GM23248 (cell line): ENCODE data around the gene BICRA. TPM values are rescaled to one million over a fixed set of nuclear protein-coding genes. Genes with fewer than 3 reads are reported as not detected.

ENCODE experiments used
- DNase-seq: peaks from one replicate; pipeline ENCODE4 v3.0.0-alpha.2; 2015
- H2AFZ ChIP-seq: fragments of 200-600 bp; sonication (generic); 2 replicates; pipeline ENCODE4 v1.6.1; 2016; ENCODE audit warnings: antibody characterized with exemption
- H3F3A ChIP-seq: fragments of 200-600 bp; sonication (generic); 2 replicates; pipeline ENCODE4 v1.6.1; 2016; ENCODE audit warnings: mild to moderate bottlenecking, antibody characterized with exemption, mixed run types; ENCODE audit not compliant: insufficient read depth
- H3K27ac ChIP-seq: fragments of 200-600 bp; sonication (generic); 2 replicates; pipeline ENCODE4 v1.5.1; 2016; ENCODE audit warnings: mild to moderate bottlenecking
- H3K27me3 ChIP-seq: fragments of 200-600 bp; sonication (generic); replicated peaks from 2 replicates; pipeline ENCODE4 v1.6.1; 2016; ENCODE audit warnings: mild to moderate bottlenecking; ENCODE audit not compliant: insufficient read depth
- H3K36me3 ChIP-seq: fragments of 200-600 bp; sonication (generic); 2 replicates; pipeline ENCODE4 v1.6.1; 2016; ENCODE audit warnings: low read depth, mild to moderate bottlenecking
- H3K4me1 ChIP-seq: fragments of 200-600 bp; sonication (generic); 2 replicates; pipeline ENCODE4 v1.6.1; 2016; ENCODE audit warnings: mild to moderate bottlenecking; ENCODE audit not compliant: insufficient read depth
- H3K4me2 ChIP-seq: fragments of 200-600 bp; sonication (generic); one replicate; pipeline ENCODE4 v1.6.1; 2016; ENCODE audit warnings: mild to moderate bottlenecking; ENCODE audit not compliant: unreplicated experiment
- H3K4me3 ChIP-seq: fragments of 200-600 bp; sonication (generic); 2 replicates; pipeline ENCODE4 v1.5.1; 2016; ENCODE audit warnings: mild to moderate bottlenecking
- H3K79me2 ChIP-seq: fragments of 200-600 bp; sonication (generic); 2 replicates; pipeline ENCODE4 v1.6.1; 2016; ENCODE audit warnings: mild to moderate bottlenecking; ENCODE audit not compliant: insufficient read depth
- H3K9ac ChIP-seq: fragments of 200-600 bp; sonication (generic); 2 replicates; pipeline ENCODE4 v1.6.1; 2016; ENCODE audit warnings: mild to moderate bottlenecking
- H3K9me2 ChIP-seq: fragments of 200-600 bp; sonication (generic); 2 replicates; pipeline ENCODE4 v1.6.1; 2016; ENCODE audit warnings: mixed run types, mild to moderate bottlenecking, moderate library complexity; ENCODE audit not compliant: insufficient read depth
- H3K9me3 ChIP-seq: fragments of 200-600 bp; sonication (generic); one replicate; pipeline ENCODE4 v1.6.1; 2017; ENCODE audit warnings: low read depth
- H4K20me1 ChIP-seq: fragments of 200-600 bp; sonication (generic); 2 replicates; pipeline ENCODE4 v1.6.0; 2016; ENCODE audit not compliant: insufficient read depth
- EZH2 ChIP-seq: fragments of 200-600 bp; sonication (generic); IDR thresholded peaks from 2 replicates; pipeline ENCODE4 v1.6.1; 2018; ENCODE audit warnings: antibody characterized with exemption, mild to moderate bottlenecking; ENCODE audit not compliant: insufficient read depth, poor library complexity, severe bottlenecking
- EZH2phosphoT487 ChIP-seq: fragments of 200-600 bp; sonication (generic); IDR thresholded peaks from 2 replicates; pipeline ENCODE4 v1.6.1; 2018; ENCODE audit warnings: antibody characterized with exemption, moderate library complexity, mild to moderate bottlenecking, low read depth; ENCODE audit not compliant: insufficient read depth
- WGBS, 2 experiments: methylation state at CpG; one replicate each; pipeline ENCODE4 v1.1.6; 2015 to 2017; ENCODE audit warnings: low lambda C conversion rate in 2 of 2, low coverage in 1 of 2; ENCODE audit errors: missing lambda C conversion rate in 2 of 2; 5-methylcytosine and 5-hydroxymethylcytosine counted together
- in situ Hi-C: fragments of 300-500 bp; cut with MboI; formaldehyde crosslinking; loops from 2 replicates; pipeline ENCODE4 v1.15.0; 2020
- polyA plus RNA-seq: library from polyadenylated mRNA; unstranded; fragments of >200 nt; fragmentation: Nextera tagmentation; extraction: Ambion mirVana; gene quantifications from 2 replicates; pipeline ENCODE4 v1.2.1, GENCODE V29; 2016
- total RNA-seq: library from RNA; depleted of rRNA; stranded (reverse); fragments of >200 nt; shearing (Covaris generic); gene quantifications from 2 replicates; pipeline ENCODE4 v1.2.3, GENCODE V29; 2014

BICRA gene
- total and polyA plus RNA-seq, 2 experiments from 2014 or later: 0.86 to 1.1 TPM

DNA sequence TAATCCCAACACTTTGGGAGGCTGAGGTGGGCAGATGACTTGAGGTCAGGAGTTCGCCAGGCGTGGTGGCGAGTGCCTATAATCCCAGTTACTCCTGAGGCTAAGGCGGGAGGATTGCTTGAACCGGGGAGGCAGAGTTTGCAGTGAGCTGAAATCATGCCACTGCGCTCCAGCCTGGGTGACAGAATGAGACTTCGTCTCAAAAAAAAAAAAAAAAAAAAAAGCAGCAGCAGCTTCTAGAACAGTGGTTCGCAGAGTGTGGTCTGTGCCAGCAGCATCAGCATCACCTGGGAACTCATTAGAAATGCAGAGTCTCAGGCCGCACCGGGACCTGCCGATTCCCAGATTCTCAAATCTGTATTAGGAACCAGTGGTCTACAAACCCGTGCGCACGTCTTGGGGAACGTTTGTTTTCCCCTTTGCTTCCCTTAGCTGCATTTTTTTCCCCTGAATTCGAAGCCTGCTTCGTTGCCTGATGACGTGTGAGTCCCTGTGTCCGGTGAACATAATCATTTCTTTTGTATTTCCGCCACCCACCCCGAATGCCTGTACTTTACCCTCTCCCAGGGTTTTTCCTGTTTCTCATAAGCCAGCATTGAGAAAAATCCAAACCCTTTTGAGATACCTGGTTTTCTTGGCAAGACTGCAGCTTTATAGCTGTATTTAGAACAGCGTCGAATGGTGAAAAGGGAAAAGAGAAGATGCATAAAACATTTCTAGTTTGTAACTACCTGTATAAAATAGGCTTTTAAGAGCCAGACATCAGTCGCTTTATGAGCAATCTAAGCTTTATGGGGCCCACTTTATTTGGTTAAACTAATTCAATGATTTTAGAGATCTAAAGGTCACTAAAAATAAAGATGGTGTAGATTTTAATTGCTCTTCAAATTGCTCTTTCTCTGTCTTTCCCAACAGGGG is 49.8 kb downstream of the BICRA start:
- Histone ChIP-seq H3K9ac (no peak overlapping the region), H4K20me1 (0 out of 2 replicates have a peak, but pooled peaks cover 5% of the 10 kb centered on the region), H3F3A (peaks cover 20% of the 10 kb centered on the region), H2AFZ (no peak overlapping the region), H3K4me2 (no peak overlapping the region), H3K79me2 (peaks cover 92% of the 10 kb centered on the region), H3K4me1 (peaks cover 24% of the 10 kb centered on the region), H3K9me2 (no peaks in the 10 kb centered on the region), H3K9me3 (no peaks in the 10 kb centered on the region), H3K27ac (no peak overlapping the region), H3K4me3 (no peak overlapping the region), H3K36me3 (no peaks in the 10 kb centered on the region; the same call in 1 of the 2 replicates), H3K27me3 (no peaks in the 10 kb centered on the region)
- DNase-seq: no peak
- in situ Hi-C loops: no loop called here
- TF ChIP-seq EZH2phosphoT487: no peak
- 91 to 93% methylated on average over 24 of the region's 24 CpGs for WGBS, 2 experiments

DNA sequence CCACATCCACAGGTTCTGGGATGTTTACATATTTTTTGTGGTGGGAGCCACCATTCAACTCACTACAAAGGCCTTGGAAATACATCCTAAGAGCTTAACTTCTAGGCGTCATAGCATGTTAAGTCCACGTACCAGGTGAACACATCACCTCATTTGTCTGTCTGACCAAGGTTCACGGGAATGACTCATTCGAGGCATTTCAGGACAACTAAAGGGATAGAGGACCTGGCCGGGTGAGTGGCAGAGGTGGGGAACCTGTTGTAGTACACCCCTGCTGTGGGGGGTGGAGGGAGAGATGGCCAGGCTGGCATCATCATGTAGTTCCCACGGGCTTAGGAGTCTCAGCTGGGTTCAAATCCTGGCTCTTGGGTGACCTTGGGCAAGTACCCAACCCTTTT is 51.5 kb downstream of the BICRA start:
- H3K9ac ChIP-seq: no peak overlapping the region
- TF ChIP-seq EZH2: no peak
- no peak for TF ChIP-seq EZH2phosphoT487
- no peaks in the 10 kb centered on the region for H3K9me3 ChIP-seq
- 83 to 86% methylated on average over 6 of the region's 6 CpGs for WGBS, 2 experiments
- H3K27ac ChIP-seq: no peak overlapping the region
- peaks cover 33% of the 10 kb centered on the region for H3F3A ChIP-seq
- H2AFZ ChIP-seq: no peak overlapping the region
- DNase-seq: no peak
- H3K79me2 ChIP-seq: peaks cover 80% of the 10 kb centered on the region
- peaks cover 34% of the 10 kb centered on the region for H3K4me1 ChIP-seq
- no peaks in the 10 kb centered on the region for H3K36me3 ChIP-seq
- no peak overlapping the region for H3K4me3 ChIP-seq
- 0 out of 2 replicates have a peak, but pooled peaks cover 5% of the 10 kb centered on the region for H4K20me1 ChIP-seq
- no peaks in the 10 kb centered on the region for H3K27me3 ChIP-seq
- no peak overlapping the region for H3K4me2 ChIP-seq
- in situ Hi-C loops: no loop called here
- no peaks in the 10 kb centered on the region for H3K9me2 ChIP-seq

DNA sequence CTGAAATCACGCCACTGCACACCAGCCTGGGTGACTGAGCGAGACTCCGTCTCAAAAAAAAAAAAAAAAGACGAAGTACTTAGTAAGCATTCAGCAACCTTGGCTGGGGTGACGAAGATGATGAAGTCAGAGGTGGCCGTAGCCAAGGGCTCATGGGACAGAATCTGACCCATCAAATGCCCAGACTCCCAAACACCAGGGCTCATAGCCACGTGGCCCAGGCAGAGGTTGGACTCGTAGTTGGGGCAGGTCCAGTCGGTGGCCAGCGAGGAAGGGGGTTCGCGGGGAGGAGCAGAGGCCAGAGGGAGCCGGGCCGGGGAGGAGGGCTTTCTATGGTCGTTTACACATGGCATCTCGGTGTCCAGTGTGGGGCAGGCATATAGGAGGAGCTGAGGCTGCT is 52.2 kb downstream of the BICRA start:
- Histone ChIP-seq H3K36me3 (no peaks in the 10 kb centered on the region), H3K79me2 (peaks cover 80% of the 10 kb centered on the region), H2AFZ (no peak overlapping the region), H3K9ac (no peak overlapping the region), H3K9me3 (no peaks in the 10 kb centered on the region), H3K27ac (peak overlapping the region; percentile 98), H3K4me1 (peaks cover 34% of the 10 kb centered on the region), H4K20me1 (0 out of 2 replicates have a peak, but pooled peaks cover under 1% of the 10 kb centered on the region), H3K27me3 (no peaks in the 10 kb centered on the region), H3F3A (peaks cover 38% of the 10 kb centered on the region), H3K9me2 (no peaks in the 10 kb centered on the region), H3K4me3 (no peak overlapping the region), H3K4me2 (no peak overlapping the region)
- peak; percentile 55 for DNase-seq
- TF ChIP-seq EZH2 (no peak), EZH2phosphoT487 (no peak)
- 66 to 80% methylated on average over 16 of the region's 16 CpGs for WGBS, 2 experiments
- in situ Hi-C loops: no loop called here

DNA sequence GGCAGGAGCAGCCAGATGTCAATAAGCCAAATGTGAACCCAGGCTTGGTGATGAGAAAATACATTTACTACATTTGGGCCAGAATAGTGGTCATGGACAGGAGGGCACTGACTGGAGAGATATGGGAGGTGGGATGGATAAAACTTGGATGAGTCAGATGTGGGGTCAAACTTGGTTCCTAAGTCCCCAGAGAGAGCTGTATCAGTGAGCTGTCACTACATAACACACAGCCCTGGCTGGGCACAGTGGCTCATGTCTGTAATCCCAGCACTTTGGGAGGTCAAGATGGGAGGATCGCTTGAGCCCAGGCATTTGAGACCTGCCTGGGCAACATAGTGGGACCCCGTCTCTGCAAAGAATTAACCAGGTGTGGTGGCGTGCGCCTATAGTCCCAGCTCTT is 52.7 kb downstream of the BICRA start:
- no peak overlapping the region for H3K9ac ChIP-seq
- H3K27ac ChIP-seq: peak overlapping the region; percentile 98

More for the DNA sequence above, 52.7 kb downstream of the BICRA start:
- Histone ChIP-seq H3K79me2 (peaks cover 80% of the 10 kb centered on the region), H3K4me2 (no peak overlapping the region), H3K36me3 (no peaks in the 10 kb centered on the region), H4K20me1 (no peaks in the 10 kb centered on the region), H3K4me1 (peaks cover 34% of the 10 kb centered on the region), H3K27me3 (no peaks in the 10 kb centered on the region), H2AFZ (no peak overlapping the region), H3K9me2 (no peaks in the 10 kb centered on the region), H3F3A (peaks cover 38% of the 10 kb centered on the region), H3K4me3 (no peak overlapping the region), H3K9me3 (no peaks in the 10 kb centered on the region)
- in situ Hi-C loops: no loop called here
- no peak for TF ChIP-seq EZH2
- 87 to 91% methylated on average over 4 of the region's 4 CpGs for WGBS, 2 experiments
- DNase-seq: peak; percentile 18
